GM23338 (cell line): Measurements from ENCODE around the gene FOXP4. TPM values are rescaled to one million over a fixed set of nuclear protein-coding genes. Genes with fewer than 3 reads are reported as not detected.
"Not testable (repeated sequence)": the region's sequence is repeated elsewhere in the genome, so short reads cannot be mapped to it uniquely, and the experiment has no call there.

Experiments used
- ATAC-seq: fragments of 200-7000 bp; cut with Tn5 transposase; 3 replicates; pipeline ENCODE4 v1.9.1; 2020
- DNase-seq: peaks from one replicate; pipeline ENCODE4 v3.0.0-alpha.2; 2015; ENCODE audit warnings: low spot score
- H2AFZ ChIP-seq: fragments of 200-600 bp; sonication (generic); 2 replicates; pipeline ENCODE4 v1.8.0; 2016; ENCODE audit warnings: antibody characterized with exemption, mild to moderate bottlenecking, moderate library complexity
- H3F3A ChIP-seq: fragments of 200-600 bp; sonication (generic); replicated peaks from 2 replicates; pipeline ENCODE4 v1.8.0; 2017; ENCODE audit warnings: antibody characterized with exemption, mixed run types, low read depth
- H3K27ac ChIP-seq: fragments of 200-600 bp; sonication (generic); 2 replicates; pipeline ENCODE4 v1.6.1; 2016; ENCODE audit warnings: low read depth
- H3K27me3 ChIP-seq: fragments of 200-600 bp; sonication (generic); 2 replicates; pipeline ENCODE4 v1.8.0; 2016; ENCODE audit warnings: mild to moderate bottlenecking, mixed run types, moderate library complexity; ENCODE audit not compliant: insufficient read depth
- H3K36me3 ChIP-seq: fragments of 200-600 bp; sonication (generic); 2 replicates; pipeline ENCODE4 v1.8.0; 2016; ENCODE audit warnings: mild to moderate bottlenecking; ENCODE audit not compliant: insufficient read depth
- H3K4me1 ChIP-seq: fragments of 200-600 bp; sonication (generic); 2 replicates; pipeline ENCODE4 v1.8.0; 2016; ENCODE audit warnings: mild to moderate bottlenecking, moderate library complexity; ENCODE audit not compliant: insufficient read depth
- H3K4me2 ChIP-seq: fragments of 200-600 bp; sonication (generic); 2 replicates; pipeline ENCODE4 v1.7.1; 2017; ENCODE audit warnings: mixed run types
- H3K4me3 ChIP-seq: fragments of 200-600 bp; sonication (generic); 2 replicates; pipeline ENCODE4 v1.6.1; 2016; ENCODE audit warnings: mixed run types
- H3K79me2 ChIP-seq: fragments of 200-600 bp; sonication (generic); replicated peaks from 2 replicates; pipeline ENCODE4 v1.8.0; 2017; ENCODE audit warnings: mild to moderate bottlenecking; ENCODE audit not compliant: insufficient read depth
- H3K9me2 ChIP-seq: fragments of 200-600 bp; sonication (generic); 2 replicates; pipeline ENCODE4 v1.8.0; 2017; ENCODE audit not compliant: insufficient read depth
- H4K20me1 ChIP-seq: fragments of 200-600 bp; sonication (generic); replicated peaks from 2 replicates; pipeline ENCODE4 v1.8.0; 2017; ENCODE audit warnings: mild to moderate bottlenecking; ENCODE audit not compliant: insufficient read depth
- H3K27ac Mint-ChIP-seq: 2 replicates; pipeline ENCODE4 v1.8.0; 2020; ENCODE audit warnings: inconsistent platforms, mild to moderate bottlenecking, moderate library complexity, mixed read lengths
- H3K27me3 Mint-ChIP-seq: 3 replicates; pipeline ENCODE4 v1.8.0; 2022; ENCODE audit warnings: low read depth, mild to moderate bottlenecking, moderate library complexity, mixed read lengths, inconsistent platforms; ENCODE audit not compliant: insufficient read depth, poor library complexity
- H3K36me3 Mint-ChIP-seq: 3 replicates; pipeline ENCODE4 v1.8.0; 2021; ENCODE audit warnings: low read depth, mild to moderate bottlenecking, inconsistent platforms, moderate library complexity, mixed read lengths
- H3K4me1 Mint-ChIP-seq: 3 replicates; pipeline ENCODE4 v1.8.0; 2020; ENCODE audit warnings: mild to moderate bottlenecking, inconsistent platforms, mixed read lengths
- H3K4me3 Mint-ChIP-seq: 3 replicates; pipeline ENCODE4 v1.8.0; 2021; ENCODE audit warnings: moderate library complexity, mild to moderate bottlenecking, inconsistent platforms, mixed read lengths
- H3K9me3 Mint-ChIP-seq: 3 replicates; pipeline ENCODE4 v1.8.0; 2020; ENCODE audit warnings: moderate library complexity, mild to moderate bottlenecking, inconsistent platforms, mixed read lengths
- CREB1 ChIP-seq: fragments of 250-450 bp; sonication (Bioruptor Pico); IDR thresholded peaks from 2 replicates; pipeline ENCODE4 v1.5.0; 2020; ENCODE audit warnings: low read depth, mild to moderate bottlenecking, moderate library complexity
- EZH2 ChIP-seq: fragments of 200-600 bp; sonication (generic); IDR thresholded peaks from one replicate; pipeline ENCODE4 v1.8.0; 2017; ENCODE audit warnings: antibody characterized with exemption, mild to moderate bottlenecking, low read depth; ENCODE audit not compliant: unreplicated experiment
- NANOG ChIP-seq: IDR thresholded peaks from 2 replicates; pipeline ENCODE4 v1.6.1; 2016; ENCODE audit warnings: antibody characterized with exemption, borderline replicate concordance
- POLR2AphosphoS5 ChIP-seq: IDR thresholded peaks from 2 replicates; pipeline ENCODE4 v1.6.1; 2016; ENCODE audit warnings: antibody characterized with exemption, low read depth
- STAT1 ChIP-seq: IDR thresholded peaks from one replicate; pipeline ENCODE4 v1.6.1; 2016; ENCODE audit warnings: antibody characterized with exemption; ENCODE audit not compliant: unreplicated experiment
- ZNF331 ChIP-seq: fragments of 250-450 bp; sonication (Bioruptor Pico); IDR thresholded peaks from 2 replicates; pipeline ENCODE4 v1.5.0; 2020; ENCODE audit warnings: low read depth, mild to moderate bottlenecking, moderate library complexity
- polyA plus RNA-seq: library from polyadenylated mRNA; unstranded; fragments of >200 nt; fragmentation: Nextera tagmentation; extraction: Ambion mirVana; gene quantifications from 2 replicates; pipeline ENCODE4 v1.2.1, GENCODE V29; 2016
- total RNA-seq: library from RNA; depleted of rRNA; stranded (reverse); fragments of >200 nt; shearing (Covaris generic); gene quantifications from 2 replicates; pipeline ENCODE4 v1.2.3, GENCODE V29; 2014
- TF ChIP-seq, protein P1 (sequence below): IDR thresholded peaks from 2 replicates; pipeline ENCODE4 v1.6.1; 2016; ENCODE audit warnings: antibody characterized with exemption
- TF ChIP-seq, protein P2 (sequence below): fragments of 250-450 bp; sonication (Bioruptor Pico); IDR thresholded peaks from 2 replicates; pipeline ENCODE4 v1.5.0; 2020; ENCODE audit warnings: mild to moderate bottlenecking, moderate library complexity

Gene FOXP4
- total and polyA plus RNA-seq, 2 experiments from 2014 or later: 5.1 to 13.5 TPM

DNA sequence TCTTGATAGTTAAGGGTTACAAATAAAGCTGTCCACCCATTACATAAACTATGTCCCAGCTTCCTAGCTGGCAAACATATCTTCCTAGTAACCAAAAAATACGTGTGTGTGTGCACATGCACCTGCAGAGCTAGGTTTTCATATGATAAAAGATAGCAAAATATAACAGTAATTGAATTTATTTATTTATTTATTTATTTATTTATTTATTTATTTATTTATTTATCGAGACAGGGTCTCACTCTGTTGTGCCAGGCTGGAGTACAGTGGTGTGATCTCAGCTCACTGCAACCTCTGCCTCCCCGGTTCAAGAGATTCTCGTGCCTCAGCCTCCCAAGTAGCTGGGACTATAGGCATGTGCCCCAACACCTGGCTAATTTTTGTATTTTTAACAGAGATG is 73.0 kb downstream of the FOXP4 start:
- Mint-ChIP-seq H3K36me3 (peaks cover 13% of the 10 kb centered on the region), H3K9me3 (peaks cover 31% of the 10 kb centered on the region)
- DNase-seq, ATAC-seq, H3K27me3 Mint-ChIP-seq, H3K27ac ChIP-seq, H3K36me3 ChIP-seq, H3K4me2 ChIP-seq, H3K79me2 ChIP-seq, H3K9me2 ChIP-seq, H3F3A ChIP-seq, H4K20me1 ChIP-seq, H3K4me1 Mint-ChIP-seq, H3K4me1 ChIP-seq, H3K4me3 ChIP-seq, H3K27ac Mint-ChIP-seq, H3K27me3 ChIP-seq, H3K4me3 Mint-ChIP-seq: not testable (repeated sequence)
- H2AFZ ChIP-seq: peak overlapping the region; percentile 80; the same call in 1 of the 2 replicates

DNA sequence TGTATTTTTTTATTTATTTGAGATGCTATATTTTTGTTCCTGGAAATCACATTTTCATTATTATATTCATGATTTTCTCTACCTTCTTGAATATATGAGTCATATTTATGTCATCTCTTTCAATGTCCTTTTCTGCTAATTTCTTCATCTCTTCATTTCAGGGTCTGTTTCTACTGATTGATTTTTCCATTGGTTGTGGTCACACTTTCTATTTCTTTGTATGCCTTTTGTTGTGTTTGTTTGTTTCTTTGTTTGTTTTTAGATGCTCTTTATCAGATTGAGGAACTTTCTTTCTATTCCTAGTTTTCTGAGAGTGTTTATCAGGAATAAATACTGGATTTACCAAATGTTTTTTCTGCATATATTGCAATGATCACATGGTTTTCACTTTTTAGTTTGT is 75.2 kb downstream of the FOXP4 start:
- Histone ChIP-seq H3F3A (0 out of 2 replicates have a peak, but pooled peaks cover 2% of the 10 kb centered on the region), H2AFZ (no peak overlapping the region), H3K9me2 (no peaks in the 10 kb centered on the region), H3K4me3 (no peak overlapping the region), H3K4me1 (no peaks in the 10 kb centered on the region), H3K4me2 (no peak overlapping the region), H3K27me3 (no peaks in the 10 kb centered on the region), H3K27ac (no peak overlapping the region), H3K79me2 (no peaks in the 10 kb centered on the region), H3K36me3 (no peaks in the 10 kb centered on the region), H4K20me1 (no peaks in the 10 kb centered on the region)
- Mint-ChIP-seq H3K9me3 (peaks cover 16% of the 10 kb centered on the region), H3K4me1 (peaks cover 14% of the 10 kb centered on the region; the same call in 2 of the 3 replicates), H3K27me3 (peaks cover 5% of the 10 kb centered on the region), H3K36me3 (peaks cover 7% of the 10 kb centered on the region; the same call in 1 of the 3 replicates), H3K27ac (no peak overlapping the region), H3K4me3 (no peak overlapping the region)
- no peak for TF ChIP-seq POLR2AphosphoS5
- no peak for TF ChIP-seq STAT1
- TF ChIP-seq EZH2: no peak
- no peak for TF ChIP-seq CREB1 (CRISPR knock-in tag)
- TF ChIP-seq, protein P1, sequence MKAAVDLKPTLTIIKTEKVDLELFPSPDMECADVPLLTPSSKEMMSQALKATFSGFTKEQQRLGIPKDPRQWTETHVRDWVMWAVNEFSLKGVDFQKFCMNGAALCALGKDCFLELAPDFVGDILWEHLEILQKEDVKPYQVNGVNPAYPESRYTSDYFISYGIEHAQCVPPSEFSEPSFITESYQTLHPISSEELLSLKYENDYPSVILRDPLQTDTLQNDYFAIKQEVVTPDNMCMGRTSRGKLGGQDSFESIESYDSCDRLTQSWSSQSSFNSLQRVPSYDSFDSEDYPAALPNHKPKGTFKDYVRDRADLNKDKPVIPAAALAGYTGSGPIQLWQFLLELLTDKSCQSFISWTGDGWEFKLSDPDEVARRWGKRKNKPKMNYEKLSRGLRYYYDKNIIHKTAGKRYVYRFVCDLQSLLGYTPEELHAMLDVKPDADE: no peak
- DNase-seq: no peak
- ATAC-seq: no peak

DNA sequence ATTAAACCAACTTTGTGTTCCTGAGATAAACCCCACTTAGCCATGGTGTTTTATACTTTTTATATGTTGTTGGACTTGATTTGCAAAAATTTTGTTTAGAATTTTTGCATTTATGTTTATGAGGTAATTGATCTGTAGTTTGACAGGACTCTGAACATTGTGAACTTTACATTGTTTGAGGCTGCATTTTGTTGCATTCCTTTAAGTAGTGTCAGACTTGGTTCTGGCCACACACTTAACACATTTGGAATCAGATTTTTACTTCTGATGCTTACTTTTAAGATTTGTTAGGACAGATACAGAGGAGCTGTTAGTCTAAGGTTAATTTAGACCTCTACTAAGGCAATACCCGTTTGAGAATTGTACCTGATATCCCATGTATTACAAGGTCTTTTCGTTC is 75.6 kb downstream of the FOXP4 start:
- Histone ChIP-seq H3K36me3 (no peaks in the 10 kb centered on the region), H3K4me2 (no peak overlapping the region), H3K4me1 (no peaks in the 10 kb centered on the region), H3K79me2 (no peaks in the 10 kb centered on the region), H3K27ac (no peak overlapping the region), H3K9me2 (no peaks in the 10 kb centered on the region), H2AFZ (no peak overlapping the region), H4K20me1 (no peaks in the 10 kb centered on the region), H3K27me3 (no peaks in the 10 kb centered on the region), H3F3A (0 out of 2 replicates have a peak, but pooled peaks cover 2% of the 10 kb centered on the region), H3K4me3 (no peak overlapping the region)
- peaks cover 5% of the 10 kb centered on the region for H3K27me3 Mint-ChIP-seq
- no peak overlapping the region for H3K4me3 Mint-ChIP-seq
- peaks cover 7% of the 10 kb centered on the region; the same call in 1 of the 3 replicates for H3K36me3 Mint-ChIP-seq
- H3K4me1 Mint-ChIP-seq: peaks cover 14% of the 10 kb centered on the region; the same call in 2 of the 3 replicates
- ATAC-seq (no peak), DNase-seq (no peak)
- peaks cover 16% of the 10 kb centered on the region for H3K9me3 Mint-ChIP-seq
- no peak overlapping the region for H3K27ac Mint-ChIP-seq
- TF ChIP-seq POLR2AphosphoS5 (no peak), CREB1 (CRISPR knock-in tag) (no peak), ZNF331 (CRISPR knock-in tag) (no peak), NANOG (no peak)
- TF ChIP-seq, protein P2, sequence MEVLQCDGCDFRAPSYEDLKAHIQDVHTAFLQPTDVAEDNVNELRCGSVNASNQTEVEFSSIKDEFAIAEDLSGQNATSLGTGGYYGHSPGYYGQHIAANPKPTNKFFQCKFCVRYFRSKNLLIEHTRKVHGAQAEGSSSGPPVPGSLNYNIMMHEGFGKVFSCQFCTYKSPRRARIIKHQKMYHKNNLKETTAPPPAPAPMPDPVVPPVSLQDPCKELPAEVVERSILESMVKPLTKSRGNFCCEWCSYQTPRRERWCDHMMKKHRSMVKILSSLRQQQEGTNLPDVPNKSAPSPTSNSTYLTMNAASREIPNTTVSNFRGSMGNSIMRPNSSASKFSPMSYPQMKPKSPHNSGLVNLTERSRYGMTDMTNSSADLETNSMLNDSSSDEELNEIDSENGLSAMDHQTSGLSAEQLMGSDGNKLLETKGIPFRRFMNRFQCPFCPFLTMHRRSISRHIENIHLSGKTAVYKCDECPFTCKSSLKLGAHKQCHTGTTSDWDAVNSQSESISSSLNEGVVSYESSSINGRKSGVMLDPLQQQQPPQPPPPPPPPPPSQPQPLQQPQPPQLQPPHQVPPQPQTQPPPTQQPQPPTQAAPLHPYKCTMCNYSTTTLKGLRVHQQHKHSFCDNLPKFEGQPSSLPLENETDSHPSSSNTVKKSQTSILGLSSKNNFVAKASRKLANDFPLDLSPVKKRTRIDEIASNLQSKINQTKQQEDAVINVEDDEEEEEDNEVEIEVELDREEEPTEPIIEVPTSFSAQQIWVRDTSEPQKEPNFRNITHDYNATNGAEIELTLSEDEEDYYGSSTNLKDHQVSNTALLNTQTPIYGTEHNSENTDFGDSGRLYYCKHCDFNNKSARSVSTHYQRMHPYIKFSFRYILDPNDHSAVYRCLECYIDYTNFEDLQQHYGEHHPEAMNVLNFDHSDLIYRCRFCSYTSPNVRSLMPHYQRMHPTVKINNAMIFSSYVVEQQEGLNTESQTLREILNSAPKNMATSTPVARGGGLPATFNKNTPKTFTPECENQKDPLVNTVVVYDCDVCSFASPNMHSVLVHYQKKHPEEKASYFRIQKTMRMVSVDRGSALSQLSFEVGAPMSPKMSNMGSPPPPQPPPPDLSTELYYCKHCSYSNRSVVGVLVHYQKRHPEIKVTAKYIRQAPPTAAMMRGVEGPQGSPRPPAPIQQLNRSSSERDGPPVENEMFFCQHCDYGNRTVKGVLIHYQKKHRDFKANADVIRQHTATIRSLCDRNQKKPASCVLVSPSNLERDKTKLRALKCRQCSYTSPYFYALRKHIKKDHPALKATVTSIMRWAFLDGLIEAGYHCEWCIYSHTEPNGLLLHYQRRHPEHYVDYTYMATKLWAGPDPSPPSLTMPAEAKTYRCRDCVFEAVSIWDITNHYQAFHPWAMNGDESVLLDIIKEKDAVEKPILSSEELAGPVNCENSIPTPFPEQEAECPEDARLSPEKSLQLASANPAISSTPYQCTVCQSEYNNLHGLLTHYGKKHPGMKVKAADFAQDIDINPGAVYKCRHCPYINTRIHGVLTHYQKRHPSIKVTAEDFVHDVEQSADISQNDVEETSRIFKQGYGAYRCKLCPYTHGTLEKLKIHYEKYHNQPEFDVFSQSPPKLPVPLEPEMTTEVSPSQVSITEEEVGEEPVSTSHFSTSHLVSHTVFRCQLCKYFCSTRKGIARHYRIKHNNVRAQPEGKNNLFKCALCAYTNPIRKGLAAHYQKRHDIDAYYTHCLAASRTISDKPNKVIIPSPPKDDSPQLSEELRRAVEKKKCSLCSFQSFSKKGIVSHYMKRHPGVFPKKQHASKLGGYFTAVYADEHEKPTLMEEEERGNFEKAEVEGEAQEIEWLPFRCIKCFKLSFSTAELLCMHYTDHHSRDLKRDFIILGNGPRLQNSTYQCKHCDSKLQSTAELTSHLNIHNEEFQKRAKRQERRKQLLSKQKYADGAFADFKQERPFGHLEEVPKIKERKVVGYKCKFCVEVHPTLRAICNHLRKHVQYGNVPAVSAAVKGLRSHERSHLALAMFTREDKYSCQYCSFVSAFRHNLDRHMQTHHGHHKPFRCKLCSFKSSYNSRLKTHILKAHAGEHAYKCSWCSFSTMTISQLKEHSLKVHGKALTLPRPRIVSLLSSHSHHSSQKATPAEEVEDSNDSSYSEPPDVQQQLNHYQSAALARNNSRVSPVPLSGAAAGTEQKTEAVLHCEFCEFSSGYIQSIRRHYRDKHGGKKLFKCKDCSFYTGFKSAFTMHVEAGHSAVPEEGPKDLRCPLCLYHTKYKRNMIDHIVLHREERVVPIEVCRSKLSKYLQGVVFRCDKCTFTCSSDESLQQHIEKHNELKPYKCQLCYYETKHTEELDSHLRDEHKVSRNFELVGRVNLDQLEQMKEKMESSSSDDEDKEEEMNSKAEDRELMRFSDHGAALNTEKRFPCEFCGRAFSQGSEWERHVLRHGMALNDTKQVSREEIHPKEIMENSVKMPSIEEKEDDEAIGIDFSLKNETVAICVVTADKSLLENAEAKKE (CRISPR knock-in tag): no peak
